HL-60 (cell line): ENCODE data around the gene ABCB1.

ENCODE experiments used
- DNase-seq, 2 experiments: peaks; one replicate each; pipeline ENCODE4 v3.0.0-alpha.2; 2010 to 2020; ENCODE audit warnings: low read depth in 1 of 2, low spot score in 1 of 2
- H3K27ac ChIP-seq: fragments of 250-450 bp; sonication (Bioruptor Pico); replicated peaks from 2 replicates; pipeline ENCODE4 v1.5.1; 2020; ENCODE audit warnings: mild to moderate bottlenecking, moderate library complexity
- H3K27me3 ChIP-seq: fragments of 250-450 bp; sonication (Bioruptor Pico); 2 replicates; pipeline ENCODE4 v1.5.1; 2021; ENCODE audit warnings: mild to moderate bottlenecking, moderate library complexity; ENCODE audit not compliant: insufficient read depth, poor library complexity, severe bottlenecking
- H3K4me3 ChIP-seq: replicated peaks from 2 replicates; pipeline ENCODE4 v1.5.1; 2011; ENCODE audit warnings: mild to moderate bottlenecking, control low read depth, low read length; ENCODE audit not compliant: insufficient read depth
- CTCF ChIP-seq: IDR thresholded peaks from one replicate; pipeline ENCODE4 v1.5.1; 2011; ENCODE audit warnings: low read length, control low read depth, inconsistent platforms; ENCODE audit not compliant: insufficient read depth
- GABPA ChIP-seq: IDR thresholded peaks from 2 replicates; pipeline ENCODE4 v1.6.1; 2012; ENCODE audit warnings: low read depth
- POLR2AphosphoS5 ChIP-seq: IDR thresholded peaks from 2 replicates; pipeline ENCODE4 v1.6.1; 2012; ENCODE audit warnings: low read depth
- SPI1 ChIP-seq: IDR thresholded peaks from 2 replicates; pipeline ENCODE4 v1.6.1; 2012; ENCODE audit warnings: low read depth, mild to moderate bottlenecking, borderline replicate concordance
- TF ChIP-seq, protein P1 (sequence below): IDR thresholded peaks from 2 replicates; pipeline ENCODE4 v1.6.1; 2012; ENCODE audit warnings: low read depth; ENCODE audit not compliant: insufficient replicate concordance

Gene ABCB1

DNA sequence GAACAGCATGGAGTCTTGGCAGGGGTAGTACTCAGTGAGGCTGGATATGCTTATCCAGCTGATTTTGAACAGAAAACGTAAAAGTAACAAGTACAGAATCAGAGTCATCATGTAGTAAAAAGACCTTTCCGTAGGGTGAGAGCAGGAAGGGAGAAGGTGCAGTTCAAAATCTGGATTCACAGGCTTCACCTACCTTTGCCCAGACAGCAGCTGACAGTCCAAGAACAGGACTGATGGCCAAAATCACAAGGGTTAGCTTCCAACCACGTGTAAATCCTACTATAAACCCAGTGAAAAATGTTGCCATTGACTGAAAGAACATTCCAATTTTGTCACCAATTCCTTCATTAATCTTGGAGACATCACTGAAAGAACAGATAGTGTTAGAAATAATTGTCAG is 34.8 kb downstream of the ABCB1 start:
- no peak overlapping the region for H3K4me3 ChIP-seq
- H3K27ac ChIP-seq: no peak overlapping the region
- TF ChIP-seq, protein P1, sequence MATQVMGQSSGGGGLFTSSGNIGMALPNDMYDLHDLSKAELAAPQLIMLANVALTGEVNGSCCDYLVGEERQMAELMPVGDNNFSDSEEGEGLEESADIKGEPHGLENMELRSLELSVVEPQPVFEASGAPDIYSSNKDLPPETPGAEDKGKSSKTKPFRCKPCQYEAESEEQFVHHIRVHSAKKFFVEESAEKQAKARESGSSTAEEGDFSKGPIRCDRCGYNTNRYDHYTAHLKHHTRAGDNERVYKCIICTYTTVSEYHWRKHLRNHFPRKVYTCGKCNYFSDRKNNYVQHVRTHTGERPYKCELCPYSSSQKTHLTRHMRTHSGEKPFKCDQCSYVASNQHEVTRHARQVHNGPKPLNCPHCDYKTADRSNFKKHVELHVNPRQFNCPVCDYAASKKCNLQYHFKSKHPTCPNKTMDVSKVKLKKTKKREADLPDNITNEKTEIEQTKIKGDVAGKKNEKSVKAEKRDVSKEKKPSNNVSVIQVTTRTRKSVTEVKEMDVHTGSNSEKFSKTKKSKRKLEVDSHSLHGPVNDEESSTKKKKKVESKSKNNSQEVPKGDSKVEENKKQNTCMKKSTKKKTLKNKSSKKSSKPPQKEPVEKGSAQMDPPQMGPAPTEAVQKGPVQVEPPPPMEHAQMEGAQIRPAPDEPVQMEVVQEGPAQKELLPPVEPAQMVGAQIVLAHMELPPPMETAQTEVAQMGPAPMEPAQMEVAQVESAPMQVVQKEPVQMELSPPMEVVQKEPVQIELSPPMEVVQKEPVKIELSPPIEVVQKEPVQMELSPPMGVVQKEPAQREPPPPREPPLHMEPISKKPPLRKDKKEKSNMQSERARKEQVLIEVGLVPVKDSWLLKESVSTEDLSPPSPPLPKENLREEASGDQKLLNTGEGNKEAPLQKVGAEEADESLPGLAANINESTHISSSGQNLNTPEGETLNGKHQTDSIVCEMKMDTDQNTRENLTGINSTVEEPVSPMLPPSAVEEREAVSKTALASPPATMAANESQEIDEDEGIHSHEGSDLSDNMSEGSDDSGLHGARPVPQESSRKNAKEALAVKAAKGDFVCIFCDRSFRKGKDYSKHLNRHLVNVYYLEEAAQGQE: no peak
- TF ChIP-seq GABPA (no peak), POLR2AphosphoS5 (no peak), SPI1 (no peak)
- no peak for DNase-seq
- peaks cover 2% of the 10 kb centered on the region for H3K27me3 ChIP-seq

DNA sequence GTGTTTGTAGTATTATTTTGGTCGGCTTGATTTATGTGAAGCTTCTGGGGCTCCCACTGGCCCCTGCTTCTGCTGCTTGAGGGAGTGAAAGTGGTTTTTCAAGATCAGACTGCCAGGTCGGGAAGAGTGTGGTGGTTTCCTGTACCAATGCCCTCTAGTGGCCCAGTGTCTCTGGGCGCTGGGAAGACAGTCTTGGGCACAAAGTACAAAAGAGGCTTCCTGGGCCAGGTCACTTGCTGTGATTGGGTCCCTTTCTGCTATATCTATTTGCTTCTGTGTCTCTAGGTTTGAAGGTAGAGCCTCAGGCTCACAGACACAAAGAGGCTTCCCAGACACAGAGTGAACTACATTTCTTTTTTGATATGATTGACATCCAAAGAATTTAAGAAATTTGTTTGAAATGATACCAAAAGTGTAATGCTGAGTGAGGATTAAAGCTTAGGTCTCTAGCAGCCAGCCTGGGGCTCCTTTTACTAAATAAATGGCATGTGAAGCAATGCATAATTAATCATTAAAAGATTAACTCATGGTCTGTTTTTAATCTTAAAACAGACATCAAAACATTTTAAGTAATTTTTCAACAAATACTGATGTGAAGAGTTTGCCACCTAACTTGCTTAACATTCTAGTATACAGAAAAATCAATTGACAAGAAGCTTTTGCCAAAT is 36.3 kb downstream of the ABCB1 start:
- DNase-seq: peak in 1 of 2 experiments; percentile 2
- Histone ChIP-seq H3K4me3 (no peak overlapping the region), H3K27me3 (peaks cover 2% of the 10 kb centered on the region), H3K27ac (no peak overlapping the region)
- TF ChIP-seq CTCF (peak; percentile 25), SPI1 (no peak)

DNA sequence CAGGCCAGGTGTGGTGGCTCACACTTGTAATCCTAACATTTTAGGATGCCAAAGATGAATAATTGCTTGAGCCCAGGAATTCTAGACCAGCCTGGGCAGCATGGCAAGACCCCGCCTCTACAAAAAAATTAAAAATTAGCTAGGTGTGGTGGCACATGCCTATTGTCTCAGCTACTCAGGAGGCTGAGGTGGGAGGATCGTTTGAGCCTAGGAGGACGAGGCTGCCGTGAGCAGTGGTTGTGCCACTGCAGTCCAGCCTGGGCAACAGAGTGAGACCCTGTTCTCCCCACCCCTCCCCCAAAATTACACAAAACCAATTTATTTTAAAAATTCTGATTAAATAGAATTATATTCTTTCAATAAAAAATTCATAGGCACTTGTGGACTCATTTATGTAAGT is 39.0 kb downstream of the ABCB1 start:
- no peak for DNase-seq
- no peak for TF ChIP-seq POLR2AphosphoS5
- TF ChIP-seq, protein P1: no peak
- TF ChIP-seq GABPA: no peak
- no peak for TF ChIP-seq CTCF
- no peak for TF ChIP-seq SPI1
- Histone ChIP-seq H3K27ac (no peak overlapping the region), H3K4me3 (no peak overlapping the region), H3K27me3 (peaks cover 2% of the 10 kb centered on the region)

DNA sequence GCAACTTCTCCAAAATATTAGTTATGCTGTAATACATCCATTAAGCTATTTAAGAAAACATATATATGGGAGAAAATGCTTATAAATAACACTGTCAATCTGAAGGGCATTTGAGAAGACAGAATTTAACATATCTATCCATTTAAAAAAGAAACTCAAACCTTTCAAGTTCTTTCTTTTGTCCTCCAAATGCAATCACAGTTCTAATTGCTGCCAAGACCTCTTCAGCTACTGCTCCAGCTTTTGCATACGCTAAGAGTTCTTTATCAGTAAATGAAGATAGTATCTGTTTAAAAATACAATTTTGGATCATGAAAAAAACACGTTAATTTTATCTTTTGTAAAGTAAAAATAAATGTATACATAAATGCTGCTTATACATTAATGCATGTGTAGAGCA is 39.6 kb downstream of the ABCB1 start:
- Histone ChIP-seq H3K4me3 (no peak overlapping the region), H3K27me3 (peaks cover 2% of the 10 kb centered on the region), H3K27ac (no peak overlapping the region)
- DNase-seq: no peak
- no peak for TF ChIP-seq SPI1

DNA sequence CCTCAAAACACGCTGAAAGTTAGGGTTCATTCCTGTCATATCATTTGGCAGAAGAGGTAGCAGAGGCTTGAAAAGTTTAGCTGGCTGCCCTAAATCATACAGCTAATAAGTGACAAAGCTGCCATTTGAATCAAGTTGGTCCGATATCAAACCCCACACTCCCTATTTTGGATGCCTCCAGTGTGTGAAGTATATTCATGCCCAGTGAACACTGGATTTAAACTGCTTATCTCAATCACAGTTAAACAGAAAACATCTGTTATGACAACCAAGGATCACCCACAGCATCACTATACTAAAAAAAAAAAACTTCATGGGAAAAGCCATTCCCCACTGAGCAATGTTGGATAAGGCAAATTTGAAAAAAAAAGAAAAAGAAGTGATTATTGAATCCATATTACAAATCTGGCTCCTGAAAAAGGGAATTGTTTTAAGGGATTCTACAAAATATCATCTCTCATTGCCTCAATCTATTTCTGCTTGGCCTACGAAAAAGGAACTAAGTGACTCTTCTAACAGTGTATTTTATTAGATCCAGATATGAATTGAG is 48.3 kb downstream of the ABCB1 start:
- H3K27ac ChIP-seq: no peak overlapping the region
- no peak overlapping the region for H3K4me3 ChIP-seq
- TF ChIP-seq, protein P1: no peak
- TF ChIP-seq SPI1: no peak
- no peak for TF ChIP-seq GABPA
- no peak for TF ChIP-seq POLR2AphosphoS5
- TF ChIP-seq CTCF: no peak
- no peaks in the 10 kb centered on the region for H3K27me3 ChIP-seq
- no peak for DNase-seq
